Measurements from ENCODE around the gene CCL19.
"Not testable (repeated sequence)": the region's sequence is repeated elsewhere in the genome, so short reads cannot be mapped to it uniquely, and the experiment has no call there.

Gene CCL19

GRCh38 chr9:34732886-34733285 is 41.8 kb upstream of the CCL19 start:
- no peaks in the 10 kb centered on the region for H4K20me1 ChIP-seq (ENCODE audit: low read depth, low read length)
- no peaks in the 10 kb centered on the region for H3F3A ChIP-seq (ENCODE audit: insufficient read depth)
- no peak overlapping the region for H3K4me3 ChIP-seq (ENCODE audit: insufficient read depth, low read length, poor library complexity, severe bottlenecking)
- H3K9me3 ChIP-seq (ENCODE audit: insufficient read depth, low read length): no peaks in the 10 kb centered on the region
- TF ChIP-seq, protein P1, sequence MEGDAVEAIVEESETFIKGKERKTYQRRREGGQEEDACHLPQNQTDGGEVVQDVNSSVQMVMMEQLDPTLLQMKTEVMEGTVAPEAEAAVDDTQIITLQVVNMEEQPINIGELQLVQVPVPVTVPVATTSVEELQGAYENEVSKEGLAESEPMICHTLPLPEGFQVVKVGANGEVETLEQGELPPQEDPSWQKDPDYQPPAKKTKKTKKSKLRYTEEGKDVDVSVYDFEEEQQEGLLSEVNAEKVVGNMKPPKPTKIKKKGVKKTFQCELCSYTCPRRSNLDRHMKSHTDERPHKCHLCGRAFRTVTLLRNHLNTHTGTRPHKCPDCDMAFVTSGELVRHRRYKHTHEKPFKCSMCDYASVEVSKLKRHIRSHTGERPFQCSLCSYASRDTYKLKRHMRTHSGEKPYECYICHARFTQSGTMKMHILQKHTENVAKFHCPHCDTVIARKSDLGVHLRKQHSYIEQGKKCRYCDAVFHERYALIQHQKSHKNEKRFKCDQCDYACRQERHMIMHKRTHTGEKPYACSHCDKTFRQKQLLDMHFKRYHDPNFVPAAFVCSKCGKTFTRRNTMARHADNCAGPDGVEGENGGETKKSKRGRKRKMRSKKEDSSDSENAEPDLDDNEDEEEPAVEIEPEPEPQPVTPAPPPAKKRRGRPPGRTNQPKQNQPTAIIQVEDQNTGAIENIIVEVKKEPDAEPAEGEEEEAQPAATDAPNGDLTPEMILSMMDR (IDR thresholded peaks at IDR 0.05; ENCODE audit: insufficient read depth, low read length, poor library complexity, severe bottlenecking): no peak
- no peak for TF ChIP-seq EZH2phosphoT487 (conservative IDR thresholded peaks at IDR 0.05; ENCODE audit: low read length)
- no peaks in the 10 kb centered on the region for H3K79me2 ChIP-seq (ENCODE audit: insufficient read depth, low read length)
- H3K27ac ChIP-seq (ENCODE audit: low read depth, low read length): no peak overlapping the region
- H2AFZ ChIP-seq (ENCODE audit: low read depth, low read length, severe bottlenecking): no peak overlapping the region
- no peaks in the 10 kb centered on the region for H3K9me2 ChIP-seq (replicated peaks; ENCODE audit: insufficient read depth, low read length)
- H3K36me3 ChIP-seq (ENCODE audit: low read length): no peaks in the 10 kb centered on the region
- H3K27me3 ChIP-seq (ENCODE audit: low read length): peaks cover 3% of the 10 kb centered on the region; the same call in 1 of the 2 replicates
- no peak overlapping the region for H3K9ac ChIP-seq (ENCODE audit: low read length)
- no peak overlapping the region for H3K4me2 ChIP-seq (ENCODE audit: low read depth, low read length, poor library complexity, severe bottlenecking)

DNA sequence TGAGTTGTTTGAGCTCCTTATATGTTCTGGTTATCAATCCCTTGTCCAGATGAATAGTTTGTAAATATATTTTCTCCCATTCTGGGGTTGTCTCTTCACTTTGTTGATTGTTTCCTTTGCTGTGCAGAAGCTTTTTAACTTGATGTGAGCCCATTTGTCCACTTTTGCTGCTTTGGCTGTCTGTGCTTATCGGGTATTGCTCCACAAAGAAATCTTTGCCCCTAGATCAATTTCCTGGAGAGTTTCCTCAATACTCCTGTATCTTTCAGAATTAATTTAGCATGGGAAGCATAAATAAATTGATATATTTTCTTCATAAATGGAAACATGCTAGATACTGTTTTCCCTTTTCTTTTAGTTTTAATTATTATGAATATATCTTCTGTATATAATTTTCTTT is 41.4 kb upstream of the CCL19 start:
- no peak overlapping the region for H3K9ac ChIP-seq (ENCODE audit: low read length)
- H3K9me2 ChIP-seq (replicated peaks; ENCODE audit: insufficient read depth, low read length): no peaks in the 10 kb centered on the region
- H3K4me3 ChIP-seq (ENCODE audit: insufficient read depth, low read length, poor library complexity, severe bottlenecking): no peak overlapping the region
- no peaks in the 10 kb centered on the region for H3K79me2 ChIP-seq (ENCODE audit: insufficient read depth, low read length)
- H4K20me1 ChIP-seq (ENCODE audit: low read depth, low read length): no peaks in the 10 kb centered on the region
- no peaks in the 10 kb centered on the region for H3F3A ChIP-seq (ENCODE audit: insufficient read depth)
- H3K27me3 ChIP-seq (ENCODE audit: low read length): peaks cover 3% of the 10 kb centered on the region; the same call in 1 of the 2 replicates
- no peaks in the 10 kb centered on the region for H3K9me3 ChIP-seq (ENCODE audit: insufficient read depth, low read length)
- no peak overlapping the region for H3K27ac ChIP-seq (ENCODE audit: low read depth, low read length)
- no peak for TF ChIP-seq EZH2phosphoT487 (conservative IDR thresholded peaks at IDR 0.05; ENCODE audit: low read length)
- TF ChIP-seq, protein P1 (IDR thresholded peaks at IDR 0.05; ENCODE audit: insufficient read depth, low read length, poor library complexity, severe bottlenecking): no peak
- no peak overlapping the region for H2AFZ ChIP-seq (ENCODE audit: low read depth, low read length, severe bottlenecking)
- no peak overlapping the region for H3K4me2 ChIP-seq (ENCODE audit: low read depth, low read length, poor library complexity, severe bottlenecking)
- no peaks in the 10 kb centered on the region for H3K36me3 ChIP-seq (ENCODE audit: low read length)

DNA sequence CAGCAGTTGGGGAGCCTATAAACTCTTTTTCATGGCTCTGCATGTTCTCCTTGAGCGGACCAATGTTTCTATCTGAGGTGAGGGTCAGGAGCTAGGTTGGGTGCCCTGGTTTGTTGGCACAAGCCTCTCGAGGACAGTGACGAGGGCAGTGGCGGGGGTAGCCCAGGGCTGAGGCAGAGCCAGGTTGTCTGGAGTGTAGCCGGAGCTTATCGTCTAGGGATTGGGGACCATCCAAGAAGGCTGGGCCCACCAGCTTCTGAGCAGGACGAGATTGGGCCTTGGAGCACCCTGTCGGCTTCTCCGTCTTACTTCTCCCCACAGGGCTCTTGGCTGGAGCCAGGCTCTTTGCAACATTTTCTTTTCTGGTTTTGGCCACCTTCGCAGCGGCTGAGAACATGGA is 32.1 kb upstream of the CCL19 start:
- Histone ChIP-seq H3K9ac (ENCODE audit: low read length) (no peak overlapping the region), H3K4me3 (ENCODE audit: insufficient read depth, low read length, poor library complexity, severe bottlenecking) (no peak overlapping the region), H3K36me3 (ENCODE audit: low read length) (no peaks in the 10 kb centered on the region), H3F3A (ENCODE audit: insufficient read depth) (no peaks in the 10 kb centered on the region), H3K4me2 (ENCODE audit: low read depth, low read length, poor library complexity, severe bottlenecking) (no peak overlapping the region), H3K27me3 (ENCODE audit: low read length) (no peaks in the 10 kb centered on the region), H3K27ac (ENCODE audit: low read depth, low read length) (no peak overlapping the region), H3K9me2 (replicated peaks; ENCODE audit: insufficient read depth, low read length) (no peaks in the 10 kb centered on the region), H3K9me3 (ENCODE audit: insufficient read depth, low read length) (no peaks in the 10 kb centered on the region), H3K79me2 (ENCODE audit: insufficient read depth, low read length) (no peaks in the 10 kb centered on the region), H4K20me1 (ENCODE audit: low read depth, low read length) (no peaks in the 10 kb centered on the region), H2AFZ (ENCODE audit: low read depth, low read length, severe bottlenecking) (no peak overlapping the region)
- TF ChIP-seq EZH2phosphoT487 (conservative IDR thresholded peaks at IDR 0.05; ENCODE audit: low read length): no peak
- TF ChIP-seq, protein P1 (IDR thresholded peaks at IDR 0.05; ENCODE audit: insufficient read depth, low read length, poor library complexity, severe bottlenecking): no peak

- H3K9me3 ChIP-seq (ENCODE audit: insufficient read depth, low read length); H3K4me2 ChIP-seq (ENCODE audit: low read depth, low read length, poor library complexity, severe bottlenecking); H3K9ac ChIP-seq (ENCODE audit: low read length); H3F3A ChIP-seq (ENCODE audit: insufficient read depth); H3K9me2 ChIP-seq (replicated peaks; ENCODE audit: insufficient read depth, low read length); H3K4me3 ChIP-seq (ENCODE audit: insufficient read depth, low read length, poor library complexity, severe bottlenecking); H3K27ac ChIP-seq (ENCODE audit: low read depth, low read length); H3K27me3 ChIP-seq (ENCODE audit: low read length); H3K79me2 ChIP-seq (ENCODE audit: insufficient read depth, low read length); H4K20me1 ChIP-seq (ENCODE audit: low read depth, low read length); H2AFZ ChIP-seq (ENCODE audit: low read depth, low read length, severe bottlenecking); H3K36me3 ChIP-seq (ENCODE audit: low read length): not testable (repeated sequence)
Observed at GRCh38 chr9:34719769-34720025, 28.6 kb upstream of the CCL19 start.

Data from SU-DHL-6 (cell line).